ENCODE measurements around the gene LRMDA. TPM values are rescaled to one million over a fixed set of nuclear protein-coding genes. Genes with fewer than 3 reads are reported as not detected.

Gene LRMDA
- total and polyA plus RNA-seq, 10 of the 15 experiments (the other 5 are each of a cell fraction or from before 2014, with no cell fraction given): 0.07 to 0.54 (median 0.29) TPM; not detected in 4

DNA sequence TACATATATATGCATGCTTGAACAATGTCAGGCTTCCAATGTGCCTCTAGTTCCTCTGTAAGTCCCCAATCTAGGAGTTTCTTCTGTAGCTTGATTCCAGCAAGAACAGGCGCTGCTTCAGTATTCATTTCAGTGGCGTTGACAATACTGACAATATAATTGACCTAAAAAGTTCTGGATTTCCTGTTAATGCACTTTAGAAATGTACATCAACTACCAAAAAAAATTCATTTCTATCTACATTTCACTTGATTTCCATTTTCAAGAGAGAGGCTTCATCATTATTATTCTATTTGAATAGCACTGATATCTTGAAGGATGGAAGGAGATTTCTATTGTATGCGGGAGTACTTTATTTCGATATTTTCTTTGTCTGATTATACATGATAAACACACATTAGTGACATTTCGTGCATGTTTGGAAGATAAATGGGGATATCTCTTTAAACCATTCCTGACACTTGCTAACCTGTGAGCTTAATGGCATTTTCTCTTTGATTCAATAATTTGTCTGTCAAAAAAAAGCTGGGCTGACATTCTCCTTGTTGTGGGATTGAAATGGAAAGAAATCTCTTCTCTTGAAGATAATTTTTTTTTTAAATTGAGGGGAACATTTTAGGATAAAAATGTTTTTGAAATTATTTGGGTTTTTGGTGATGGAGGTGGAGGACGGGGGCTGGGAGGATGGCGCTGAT lies 568.2 kb downstream of the LRMDA start:
- no TSS peak for BruUV-seq (replicated peaks)
- POLR2A ChIA-PET: interaction anchor here (0.6 kb wide), 1 partner anchor 300 kb away, joined by 4 read pairs; no protein-coding TSS in a partner anchor

More for the DNA sequence above, 568.2 kb downstream of the LRMDA start:
- Histone ChIP-seq H3K9ac (ENCODE audit: control insufficient read depth, insufficient read depth, low read length) (no peak overlapping the region), H3K9me3 (replicated peaks; ENCODE audit: control insufficient read depth, insufficient read depth, low read length) (no peaks in the 10 kb centered on the region), H3K27ac (ENCODE audit: control insufficient read depth, insufficient read depth) (no peak overlapping the region), H3K4me2 (ENCODE audit: control insufficient read depth, insufficient read depth) (no peak overlapping the region), H3K79me2 (ENCODE audit: control insufficient read depth, insufficient read depth, low read length) (no peaks in the 10 kb centered on the region), H3K36me3 (ENCODE audit: control insufficient read depth in 2 of 2, insufficient read depth in 2 of 2, low read length in 1 of 2) (no peaks in the 10 kb centered on the region), H4K20me1 (ENCODE audit: control insufficient read depth, insufficient read depth) (no peaks in the 10 kb centered on the region), H3K27me3 (replicated peaks in 1 of 2; ENCODE audit: control insufficient read depth in 2 of 2, insufficient read depth in 2 of 2, low read length in 1 of 2) (no peaks in the 10 kb centered on the region; a peak in 1 of 4 replicates), H3K4me3 (no peak overlapping the region), H3K4me1 (ENCODE audit: control insufficient read depth, insufficient read depth, low read length) (no peaks in the 10 kb centered on the region), H2AFZ (ENCODE audit: control insufficient read depth, low read depth, low read length) (no peak overlapping the region)
- ChIA-PET SMC1A (ENCODE audit: uncharacterized antibody, unreplicated experiment) (no interaction called here), RAD21 (ENCODE audit: unreplicated experiment) (no interaction called here), CTCF (no interaction called here)
- no peak for ATAC-seq
- in situ Hi-C loops (cut with MboI) (no loop called here), intact Hi-C loops (cut with micrococcal nuclease; ENCODE audit: unreplicated experiment) (no loop called here)
- TF ChIP-seq RAD21 (IDR thresholded peaks at IDR 0.05; ENCODE audit: insufficient read depth, low read depth, low read length) (no peak), EED (IDR thresholded peaks at IDR 0.05; ENCODE audit: low read depth) (no peak), ESRRA (IDR thresholded peaks at IDR 0.05; ENCODE audit: low read length) (no peak), WRNIP1 (IDR thresholded peaks at IDR 0.05; ENCODE audit: borderline replicate concordance, low read depth, low read length) (no peak)
- TF ChIP-seq, protein P1, sequence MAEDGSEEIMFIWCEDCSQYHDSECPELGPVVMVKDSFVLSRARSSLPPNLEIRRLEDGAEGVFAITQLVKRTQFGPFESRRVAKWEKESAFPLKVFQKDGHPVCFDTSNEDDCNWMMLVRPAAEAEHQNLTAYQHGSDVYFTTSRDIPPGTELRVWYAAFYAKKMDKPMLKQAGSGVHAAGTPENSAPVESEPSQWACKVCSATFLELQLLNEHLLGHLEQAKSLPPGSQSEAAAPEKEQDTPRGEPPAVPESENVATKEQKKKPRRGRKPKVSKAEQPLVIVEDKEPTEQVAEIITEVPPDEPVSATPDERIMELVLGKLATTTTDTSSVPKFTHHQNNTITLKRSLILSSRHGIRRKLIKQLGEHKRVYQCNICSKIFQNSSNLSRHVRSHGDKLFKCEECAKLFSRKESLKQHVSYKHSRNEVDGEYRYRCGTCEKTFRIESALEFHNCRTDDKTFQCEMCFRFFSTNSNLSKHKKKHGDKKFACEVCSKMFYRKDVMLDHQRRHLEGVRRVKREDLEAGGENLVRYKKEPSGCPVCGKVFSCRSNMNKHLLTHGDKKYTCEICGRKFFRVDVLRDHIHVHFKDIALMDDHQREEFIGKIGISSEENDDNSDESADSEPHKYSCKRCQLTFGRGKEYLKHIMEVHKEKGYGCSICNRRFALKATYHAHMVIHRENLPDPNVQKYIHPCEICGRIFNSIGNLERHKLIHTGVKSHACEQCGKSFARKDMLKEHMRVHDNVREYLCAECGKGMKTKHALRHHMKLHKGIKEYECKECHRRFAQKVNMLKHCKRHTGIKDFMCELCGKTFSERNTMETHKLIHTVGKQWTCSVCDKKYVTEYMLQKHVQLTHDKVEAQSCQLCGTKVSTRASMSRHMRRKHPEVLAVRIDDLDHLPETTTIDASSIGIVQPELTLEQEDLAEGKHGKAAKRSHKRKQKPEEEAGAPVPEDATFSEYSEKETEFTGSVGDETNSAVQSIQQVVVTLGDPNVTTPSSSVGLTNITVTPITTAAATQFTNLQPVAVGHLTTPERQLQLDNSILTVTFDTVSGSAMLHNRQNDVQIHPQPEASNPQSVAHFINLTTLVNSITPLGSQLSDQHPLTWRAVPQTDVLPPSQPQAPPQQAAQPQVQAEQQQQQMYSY (CRISPR knock-in tag; IDR thresholded peaks at IDR 0.05): no peak
- no peak for FAIRE-seq
- DNase-seq (ENCODE audit: low read depth, low spot score): no peak
- 44% methylated on average over 7 of the region's 7 CpGs for WGBS (ENCODE audit: insufficient coverage, insufficient replicate concordance, low lambda C conversion rate, missing lambda C conversion rate)

Data from GM12878 (cell line).